Stimulated activated CD4-positive, alpha-beta T cell treated with anti-CD3 and anti-CD28 coated beads, Interleukin-12 subunit alpha, Interleukin-12 subunit beta, amount 100 ng/mL, for 48 hours (primary cell): ENCODE results near the gene FKBP1A.

Experiments used
- DNase-seq, 3 donors: peaks; one replicate each; pipeline ENCODE4 v3.0.0-alpha.2; 2020; ENCODE audit warnings: low read depth in 2 of 3, low spot score in 1 of 3

Gene FKBP1A

GRCh38 chr20:1392693-1393506 is at the start of gene FKBP1A:
Gene FKBP1A (minus strand): TSS chr20:1393054. CDS start chr20:1392998, 56 bp downstream.
- DNase-seq: peak; percentile 79 to 87 (median 85)

GRCh38 chr20:1442304-1442703 is 49.5 kb upstream of the FKBP1A start:
- no peak for DNase-seq

- no peak for DNase-seq
These were observed 48.3 kb upstream of the FKBP1A start for GRCh38 chr20:1441133-1441532.

GRCh38 chr20:1440024-1440423 is 47.2 kb upstream of the FKBP1A start:
- DNase-seq: no peak

GRCh38 chr20:1438361-1438760 is 45.5 kb upstream of the FKBP1A start:
- no peak for DNase-seq

- DNase-seq: peak; percentile 65 to 73 (median 66)
These were observed 44.5 kb upstream of the FKBP1A start for GRCh38 chr20:1437235-1437904.

GRCh38 chr20:1436263-1436662 is 43.4 kb upstream of the FKBP1A start:
- no peak for DNase-seq

- no peak for DNase-seq
These were observed 42.5 kb upstream of the FKBP1A start for GRCh38 chr20:1435337-1435699.

GRCh38 chr20:1434571-1435336 is 41.9 kb upstream of the FKBP1A start:
- DNase-seq: peak; percentile 26 to 64 (median 55)

GRCh38 chr20:1431158-1431557 is 38.3 kb upstream of the FKBP1A start:
- no peak for DNase-seq

- no peak for DNase-seq
These were observed 37.2 kb upstream of the FKBP1A start for GRCh38 chr20:1430004-1430451.

- no peak for DNase-seq
These were observed 36.4 kb upstream of the FKBP1A start for GRCh38 chr20:1429143-1429728.

- DNase-seq: no peak
These were observed 34.7 kb upstream of the FKBP1A start for GRCh38 chr20:1427457-1428054.

GRCh38 chr20:1426231-1426849 is 33.5 kb upstream of the FKBP1A start:
- no peak for DNase-seq

- no peak for DNase-seq
These were observed 31.5 kb upstream of the FKBP1A start for GRCh38 chr20:1424336-1424735.

GRCh38 chr20:1423625-1424106 is 30.8 kb upstream of the FKBP1A start:
- no peak for DNase-seq

GRCh38 chr20:1423206-1423605 is 30.4 kb upstream of the FKBP1A start:
- DNase-seq: no peak

GRCh38 chr20:1422753-1423152 is 29.9 kb upstream of the FKBP1A start:
- DNase-seq: no peak

- no peak for DNase-seq
These were observed 27.2 kb upstream of the FKBP1A start for GRCh38 chr20:1420066-1420465.

- DNase-seq: no peak
These were observed 25.5 kb upstream of the FKBP1A start for GRCh38 chr20:1418350-1418749.
